ENCODE measurements around the gene RESP18. TPM values are rescaled to one million over a fixed set of nuclear protein-coding genes. Genes with fewer than 3 reads are reported as not detected.

RESP18 gene
- total and polyA plus RNA-seq, 4 experiments from 2014 or later, result not detected

DNA sequence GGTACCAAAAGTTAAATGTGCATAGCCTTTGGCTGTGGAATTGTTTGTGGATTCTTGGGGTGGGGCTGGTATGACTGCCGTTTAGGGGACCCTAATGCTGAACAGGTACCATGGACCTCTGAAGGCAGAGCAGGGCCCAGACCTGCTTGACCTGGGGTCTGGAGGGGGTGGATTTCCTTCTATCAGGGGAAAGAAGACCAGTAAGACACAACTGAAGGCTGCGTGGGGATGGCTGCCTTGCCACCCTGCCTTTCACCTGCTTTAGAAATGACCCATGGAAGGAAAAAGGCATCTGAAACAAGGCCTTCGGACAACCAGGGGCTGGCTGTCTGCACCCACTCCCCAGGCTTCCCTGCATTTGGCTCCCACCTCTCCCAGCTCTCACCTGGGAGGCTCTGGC, 17.7 kb upstream of the RESP18 start:
- Histone ChIP-seq H3K4me3 (ENCODE audit: low read length in 2 of 2) (no peak overlapping the region), H3K36me3 (ENCODE audit: insufficient read depth, low read length) (no peaks in the 10 kb centered on the region), H3K9me3 (ENCODE audit: control insufficient read depth in 1 of 2, low read length in 2 of 2) (no peaks in the 10 kb centered on the region), H3K4me1 (ENCODE audit: insufficient read depth, low read length) (no peaks in the 10 kb centered on the region), H3K27ac (ENCODE audit: low read depth, low read length) (no peak overlapping the region), H3K27me3 (ENCODE audit: insufficient read depth, low read length) (no peaks in the 10 kb centered on the region)
- POLR2A ChIA-PET (ENCODE audit: partially characterized antibody), result no interaction called here
- Mint-ChIP-seq H3K36me3 (no peaks in the 10 kb centered on the region), H3K4me1 (no peaks in the 10 kb centered on the region), H3K9me3 (peaks cover 0 to 2% (median 0%) of the 10 kb centered on the region in 8 donors), H3K27me3 (peaks cover 26 to 36% of the 10 kb centered on the region in 2 donors), H3K27ac (no peak overlapping the region), H3K4me3 (no peak overlapping the region)
- CTCF ChIA-PET (ENCODE audit: partially characterized antibody), result interaction anchor here (0.8 to 1.2 kb wide), 2 partner anchors 55 to 321 kb away, joined by 3 to 4 read pairs; no protein-coding TSS in a partner anchor
- intact Hi-C loops (cut with micrococcal nuclease), result no loop called here
- no peak for DNase-seq

DNA sequence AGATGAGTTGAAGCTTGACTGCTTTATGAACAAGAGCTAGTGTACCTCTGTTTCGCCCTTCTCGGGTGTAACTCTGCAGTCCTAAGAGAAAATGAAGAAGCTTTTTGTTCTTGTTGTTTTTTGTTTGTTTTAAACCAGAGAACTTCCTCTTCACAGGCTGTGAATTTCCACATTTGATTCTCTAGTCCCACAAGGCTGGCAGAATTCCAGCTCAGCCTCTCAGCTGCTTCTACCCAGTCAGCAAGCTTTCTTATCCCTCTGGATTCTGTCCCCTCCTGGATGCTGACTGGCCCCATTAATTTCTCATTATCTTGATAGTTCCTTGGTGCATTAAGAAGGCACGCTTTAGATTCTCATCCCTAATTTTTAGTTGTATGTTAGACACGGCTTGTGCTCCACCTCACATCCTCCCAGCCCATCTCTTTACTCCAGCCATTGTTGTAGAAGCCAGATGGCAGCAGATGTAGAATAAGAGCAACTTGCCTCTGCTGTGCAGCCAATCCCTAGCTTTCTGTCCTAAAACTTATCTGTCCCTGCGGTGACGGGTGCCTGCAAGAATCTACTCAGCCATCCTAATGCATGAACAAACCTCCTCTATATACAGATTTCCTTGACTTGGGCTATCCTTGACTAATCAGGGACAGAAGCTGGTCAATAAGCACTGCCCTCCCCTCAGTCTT, 12.3 kb upstream of the RESP18 start:
- no peak overlapping the region for H3K4me3 ChIP-seq (ENCODE audit: low read length in 2 of 2)
- no peaks in the 10 kb centered on the region for H3K36me3 ChIP-seq (ENCODE audit: insufficient read depth, low read length)
- Mint-ChIP-seq H3K4me3 (no peak overlapping the region), H3K9me3 (no peaks in the 10 kb centered on the region), H3K4me1 (peaks cover 0 to 6% (median 4%) of the 10 kb centered on the region in 4 donors), H3K27ac (no peak overlapping the region), H3K27me3 (peaks cover 17 to 22% of the 10 kb centered on the region in 2 donors), H3K36me3 (no peaks in the 10 kb centered on the region)
- no peak overlapping the region for H3K27ac ChIP-seq (ENCODE audit: low read depth, low read length)
- H3K9me3 ChIP-seq (ENCODE audit: control insufficient read depth in 1 of 2, low read length in 2 of 2), result no peaks in the 10 kb centered on the region
- no peak for DNase-seq
- ChIA-PET POLR2A (ENCODE audit: partially characterized antibody) (no interaction called here), CTCF (ENCODE audit: partially characterized antibody) (interaction anchor here (0.6 to 1.2 kb wide), 3 partner anchors 9 to 365 kb away, joined by 3 to 5 read pairs (median 3); no protein-coding TSS in a partner anchor)
- no peaks in the 10 kb centered on the region for H3K4me1 ChIP-seq (ENCODE audit: insufficient read depth, low read length)
- intact Hi-C loops (cut with micrococcal nuclease), result no loop called here
- no peaks in the 10 kb centered on the region for H3K27me3 ChIP-seq (ENCODE audit: insufficient read depth, low read length)

DNA sequence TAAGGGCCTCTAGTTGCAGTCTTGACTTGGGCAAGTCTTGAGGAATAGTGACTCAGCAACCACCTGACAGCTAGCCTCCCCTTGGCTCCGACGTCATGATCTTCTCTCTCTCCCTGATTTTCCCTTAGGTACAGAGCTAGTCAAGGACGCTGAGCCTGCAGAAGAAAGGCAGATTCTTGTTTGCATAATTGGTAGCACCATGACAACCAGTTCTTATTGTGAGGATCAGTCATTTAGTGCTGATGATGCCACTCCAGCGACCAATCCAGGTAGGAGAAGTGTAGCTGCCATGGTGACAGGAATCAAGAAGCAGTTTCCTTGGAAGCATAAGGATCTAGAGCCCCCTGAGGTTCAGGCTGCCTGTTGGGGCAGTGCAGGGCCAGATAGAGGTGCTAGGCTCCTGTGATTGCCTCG, 2.8 kb upstream of the RESP18 start:
- Histone ChIP-seq H3K27me3 (ENCODE audit: insufficient read depth, low read length) (peaks cover 25% of the 10 kb centered on the region), H3K27ac (ENCODE audit: low read depth, low read length) (no peak overlapping the region), H3K4me1 (ENCODE audit: insufficient read depth, low read length) (no peaks in the 10 kb centered on the region), H3K36me3 (ENCODE audit: insufficient read depth, low read length) (no peaks in the 10 kb centered on the region), H3K4me3 (ENCODE audit: low read length in 2 of 2) (no peak overlapping the region), H3K9me3 (ENCODE audit: control insufficient read depth in 1 of 2, low read length in 2 of 2) (no peaks in the 10 kb centered on the region)
- Mint-ChIP-seq H3K4me3 (no peak overlapping the region), H3K4me1 (no peaks in the 10 kb centered on the region), H3K27me3 (peaks cover 37 to 58% of the 10 kb centered on the region in 2 donors), H3K27ac (no peak overlapping the region), H3K36me3 (peaks cover 0 to 6% of the 10 kb centered on the region in 2 donors), H3K9me3 (peaks cover 3 to 41% (median 22%) of the 10 kb centered on the region in 8 donors)
- ChIA-PET CTCF (ENCODE audit: partially characterized antibody) (interaction anchor here (1.2 kb wide), 1 partner anchor 17 kb away, joined by 4 read pairs; no protein-coding TSS in a partner anchor), POLR2A (ENCODE audit: partially characterized antibody) (no interaction called here)
- intact Hi-C loops (cut with micrococcal nuclease), result no loop called here
- DNase-seq, result no peak

DNA sequence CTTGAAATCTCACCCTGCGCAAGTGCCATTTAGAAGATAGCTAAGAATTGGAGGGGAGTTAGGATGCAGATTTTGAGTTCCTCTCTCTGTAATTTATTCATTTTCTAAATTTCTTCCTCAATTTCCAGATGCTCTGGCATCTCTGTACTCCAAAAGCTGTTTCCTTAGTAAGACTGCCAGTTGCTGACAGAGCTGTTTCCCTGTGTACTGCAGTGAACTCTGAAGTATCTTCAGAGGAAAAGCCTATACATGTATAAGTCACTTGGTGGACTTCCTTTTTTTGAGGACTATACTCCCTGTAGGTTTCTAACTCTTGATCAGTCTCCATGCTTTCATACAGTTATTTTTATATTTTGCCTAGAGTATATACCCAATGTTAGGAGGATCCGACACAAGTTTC, 1.5 kb upstream of the RESP18 start:
- CTCF ChIA-PET (ENCODE audit: partially characterized antibody), result interaction anchor here (0.6 to 1.2 kb wide), 2 partner anchors 18 to 422 kb away, joined by 4 to 5 read pairs; no protein-coding TSS in a partner anchor
- H3K27ac Mint-ChIP-seq, result no peak overlapping the region
- intact Hi-C loops (cut with micrococcal nuclease), result no loop called here

DNA sequence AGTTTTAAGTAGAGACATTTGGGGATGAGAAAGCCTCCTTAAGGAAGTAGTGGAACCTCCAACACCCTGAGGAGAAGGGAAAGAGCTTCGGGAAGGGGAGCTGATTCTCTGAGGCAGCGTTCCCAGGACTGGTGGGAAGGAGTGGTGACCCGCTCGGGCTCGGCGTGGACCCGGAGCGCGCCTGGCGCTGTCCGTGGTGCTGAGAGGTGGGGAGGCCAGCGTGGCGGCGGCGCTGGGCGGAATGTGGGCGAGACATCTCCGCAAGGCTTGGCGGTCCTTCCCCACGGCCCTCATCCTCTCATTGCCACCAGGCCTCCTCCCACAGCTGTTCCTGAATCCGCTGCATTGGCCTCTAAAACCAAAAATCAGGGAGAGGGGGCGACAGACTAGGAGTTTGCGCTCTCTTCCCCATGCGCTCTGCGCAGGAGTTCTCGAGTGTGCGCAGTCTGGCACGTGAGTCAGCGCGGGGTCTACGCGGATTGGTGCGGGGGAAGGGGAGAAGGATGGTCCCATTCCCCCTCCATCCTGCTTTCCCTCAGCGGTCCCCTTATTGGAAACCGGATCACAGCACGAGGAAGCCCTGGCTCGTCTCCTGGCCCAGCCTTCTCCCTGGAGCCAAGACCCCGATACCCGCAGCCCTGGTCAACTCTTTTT, 857 bp downstream of the RESP18 start:
- Mint-ChIP-seq H3K4me1 (no peaks in the 10 kb centered on the region), H3K4me3 (no peak overlapping the region), H3K9me3 (peaks cover 0 to 32% (median 20%) of the 10 kb centered on the region in 8 donors), H3K27me3 (peaks cover 38 to 67% of the 10 kb centered on the region in 2 donors), H3K36me3 (peaks cover 0 to 5% of the 10 kb centered on the region in 2 donors), H3K27ac (no peak overlapping the region)
- intact Hi-C loops (cut with micrococcal nuclease), result no loop called here
- peaks cover 25% of the 10 kb centered on the region for H3K27me3 ChIP-seq (ENCODE audit: insufficient read depth, low read length)
- ChIA-PET CTCF (ENCODE audit: partially characterized antibody) (no interaction called here), POLR2A (ENCODE audit: partially characterized antibody) (no interaction called here)
- H3K9me3 ChIP-seq (ENCODE audit: control insufficient read depth in 1 of 2, low read length in 2 of 2), result no peaks in the 10 kb centered on the region
- no peaks in the 10 kb centered on the region for H3K4me1 ChIP-seq (ENCODE audit: insufficient read depth, low read length)
- no peaks in the 10 kb centered on the region for H3K36me3 ChIP-seq (ENCODE audit: insufficient read depth, low read length)
- no peak overlapping the region for H3K4me3 ChIP-seq (ENCODE audit: low read length in 2 of 2)
- no peak overlapping the region for H3K27ac ChIP-seq (ENCODE audit: low read depth, low read length)
- DNase-seq, result peak in 2 of 5 donors; percentile 4 to 15

More for the DNA sequence above, 1.5 kb upstream of the RESP18 start:
- H3K4me3 ChIP-seq (ENCODE audit: low read length in 2 of 2), result no peak overlapping the region
- peaks cover 25% of the 10 kb centered on the region for H3K27me3 ChIP-seq (ENCODE audit: insufficient read depth, low read length)
- H3K36me3 Mint-ChIP-seq, result peaks cover 0 to 6% of the 10 kb centered on the region in 2 donors
- no peaks in the 10 kb centered on the region for H3K4me1 ChIP-seq (ENCODE audit: insufficient read depth, low read length)
- no peak overlapping the region for H3K4me3 Mint-ChIP-seq
- peaks cover 0 to 39% (median 22%) of the 10 kb centered on the region in 8 donors for H3K9me3 Mint-ChIP-seq
- no peaks in the 10 kb centered on the region for H3K9me3 ChIP-seq (ENCODE audit: control insufficient read depth in 1 of 2, low read length in 2 of 2)
- DNase-seq, result no peak
- POLR2A ChIA-PET (ENCODE audit: partially characterized antibody), result no interaction called here
- H3K27ac ChIP-seq (ENCODE audit: low read depth, low read length), result no peak overlapping the region
- no peaks in the 10 kb centered on the region for H3K4me1 Mint-ChIP-seq
- H3K36me3 ChIP-seq (ENCODE audit: insufficient read depth, low read length), result no peaks in the 10 kb centered on the region
- peaks cover 40 to 61% of the 10 kb centered on the region in 2 donors for H3K27me3 Mint-ChIP-seq

DNA sequence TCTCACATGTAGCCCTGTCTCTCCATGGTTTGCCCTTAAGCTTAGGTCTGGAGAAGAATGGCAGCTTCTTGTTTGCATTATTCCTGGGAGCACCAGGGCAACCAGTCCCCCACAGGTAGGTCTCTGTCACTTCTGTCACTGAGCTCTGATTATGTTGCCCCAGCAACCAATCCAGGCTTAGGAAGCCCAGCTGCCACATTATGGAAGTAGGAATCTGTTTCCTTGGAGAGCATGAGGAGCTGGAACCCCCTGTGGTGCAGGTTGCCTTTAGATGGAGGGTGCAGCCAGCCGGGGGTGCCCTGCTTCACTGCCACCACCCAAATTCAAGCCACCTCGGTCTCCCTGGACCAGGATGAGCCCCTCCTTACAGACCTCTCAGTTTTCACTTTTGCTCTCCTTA, 4.8 kb downstream of the RESP18 start:
- peaks cover 12% of the 10 kb centered on the region for H3K27me3 ChIP-seq (ENCODE audit: insufficient read depth, low read length)
- H3K36me3 ChIP-seq (ENCODE audit: insufficient read depth, low read length), result no peaks in the 10 kb centered on the region
- ChIA-PET CTCF (ENCODE audit: partially characterized antibody) (no interaction called here), POLR2A (ENCODE audit: partially characterized antibody) (no interaction called here)
- Mint-ChIP-seq H3K27me3 (peaks cover 23 to 48% of the 10 kb centered on the region in 2 donors), H3K4me3 (no peak overlapping the region), H3K4me1 (peaks cover 0 to 1% (median 0%) of the 10 kb centered on the region in 4 donors), H3K27ac (no peak overlapping the region), H3K9me3 (peaks cover 0 to 10% (median 4%) of the 10 kb centered on the region in 8 donors), H3K36me3 (no peaks in the 10 kb centered on the region)
- no peak overlapping the region for H3K27ac ChIP-seq (ENCODE audit: low read depth, low read length)
- DNase-seq, result no peak
- no peaks in the 10 kb centered on the region for H3K4me1 ChIP-seq (ENCODE audit: insufficient read depth, low read length)
- no peak overlapping the region for H3K4me3 ChIP-seq (ENCODE audit: low read length in 2 of 2)
- no peaks in the 10 kb centered on the region for H3K9me3 ChIP-seq (ENCODE audit: control insufficient read depth in 1 of 2, low read length in 2 of 2)
- intact Hi-C loops (cut with micrococcal nuclease), result no loop called here

DNA sequence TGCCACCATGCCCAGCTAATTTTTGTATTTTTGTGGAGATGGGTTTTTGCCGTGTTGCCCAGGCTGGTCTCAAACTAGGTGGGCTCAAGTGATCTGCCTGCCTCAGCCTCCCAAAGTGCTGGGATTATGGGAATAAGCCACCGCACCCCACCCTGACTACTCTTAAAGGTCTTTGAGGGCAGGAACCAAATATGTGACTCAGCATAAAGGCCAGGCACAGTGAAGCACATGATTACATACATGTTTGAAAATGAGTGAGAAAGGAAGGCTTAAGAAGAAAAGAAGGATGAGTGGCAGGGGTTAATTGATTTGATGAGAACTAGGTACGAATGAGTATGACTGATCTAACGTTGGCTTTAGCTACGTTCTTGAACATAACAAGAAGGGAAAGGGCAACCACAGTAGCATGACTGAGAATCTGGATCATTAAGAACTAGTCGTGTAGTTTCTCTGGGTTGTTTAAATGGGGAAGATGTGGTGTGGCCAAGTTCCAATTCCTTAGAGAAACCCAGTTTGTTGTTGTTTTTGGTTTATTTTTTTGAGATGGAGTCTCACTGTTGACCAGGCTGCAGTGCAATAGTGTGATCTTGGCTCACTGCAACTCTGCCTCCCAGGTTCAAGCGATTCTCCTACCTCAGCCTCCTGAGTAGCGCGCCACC, 6.8 kb downstream of the RESP18 start:
- Histone ChIP-seq H3K4me1 (ENCODE audit: insufficient read depth, low read length) (peaks cover 3% of the 10 kb centered on the region), H3K9me3 (ENCODE audit: control insufficient read depth in 1 of 2, low read length in 2 of 2) (no peaks in the 10 kb centered on the region), H3K27ac (ENCODE audit: low read depth, low read length) (no peak overlapping the region), H3K4me3 (ENCODE audit: low read length in 2 of 2) (no peak overlapping the region), H3K36me3 (ENCODE audit: insufficient read depth, low read length) (no peaks in the 10 kb centered on the region), H3K27me3 (ENCODE audit: insufficient read depth, low read length) (no peaks in the 10 kb centered on the region)
- Mint-ChIP-seq H3K9me3 (peaks cover 0 to 3% (median 0%) of the 10 kb centered on the region in 8 donors), H3K36me3 (no peaks in the 10 kb centered on the region), H3K27ac (no peak overlapping the region), H3K4me3 (no peak overlapping the region), H3K4me1 (peaks cover 3 to 9% (median 7%) of the 10 kb centered on the region in 4 donors), H3K27me3 (peaks cover 13 to 33% of the 10 kb centered on the region in 2 donors)
- no peak for DNase-seq
- POLR2A ChIA-PET (ENCODE audit: partially characterized antibody), result no interaction called here
- intact Hi-C loops (cut with micrococcal nuclease), result no loop called here
- CTCF ChIA-PET (ENCODE audit: partially characterized antibody), result no interaction called here

All from CD4-positive, alpha-beta memory T cell (primary cell).